Esophagus squamous epithelium (tissue), 5 donors: Measurements from ENCODE around the gene PDE2A. TPM values are rescaled to one million over a fixed set of nuclear protein-coding genes. Genes with fewer than 3 reads are reported as not detected.
"Not testable (repeated sequence)": the region's sequence is repeated elsewhere in the genome, so short reads cannot be mapped to it uniquely, and the experiment has no call there.

ENCODE experiments used
- DNase-seq: peaks from one replicate; lab custom pipeline; 2025; lab: John Stamatoyannopoulos, UW
- H3K27ac ChIP-seq, 4 donors: fragments of 200-600 bp; sonication (generic); one replicate each; pipeline ENCODE4 v1.5.1; 2016 to 2019; ENCODE audit warnings: mild to moderate bottlenecking in 1 of 4
- H3K27me3 ChIP-seq, 4 donors: fragments of 200-600 bp; sonication (generic); 1 replicate in 3 of 4; 2 replicates in 1 of 4; pipeline versions ENCODE4 v1.5.1 to v1.6.0; 2017 to 2021; ENCODE audit warnings: antibody characterized with exemption in 1 of 4
- H3K36me3 ChIP-seq, 3 donors: fragments of 200-600 bp; sonication (generic); one replicate each; pipeline ENCODE4 v1.5.1; 2016 to 2019
- H3K4me1 ChIP-seq, 3 donors: fragments of 200-600 bp; sonication (generic); one replicate each; pipeline ENCODE4 v1.5.1; 2017 to 2019
- H3K4me3 ChIP-seq, 4 donors: fragments of 200-600 bp; sonication (generic); 1 replicate in 3 of 4; 2 replicates in 1 of 4; pipeline ENCODE4 v1.5.1; 2016 to 2019; ENCODE audit warnings: mild to moderate bottlenecking in 2 of 4, moderate library complexity in 1 of 4
- H3K9me3 ChIP-seq, 3 donors: fragments of 200-600 bp; sonication (generic); one replicate each; pipeline ENCODE4 v1.5.1; 2016 to 2019
- POLR2A ChIP-seq, 4 donors: fragments of 450-650 bp; IDR thresholded peaks; one replicate each; pipeline ENCODE4 v1.6.1; 2017; ENCODE audit warnings: antibody characterized with exemption in 4 of 4, mild to moderate bottlenecking in 4 of 4, moderate library complexity in 3 of 4
- whole genome bisulfite sequencing, 2 donors: methylation state at CpG; one replicate each; pipeline ENCODE4 v1.1.5; 2018; 5-methylcytosine and 5-hydroxymethylcytosine counted together
- intact Hi-C: fragments of 100-400 bp; cut with DNase I; formaldehyde crosslinking; loops from one replicate; pipeline ENCODE4 v1.15.0; 2022
- total RNA-seq, 4 donors: library from RNA; depleted of rRNA; stranded (reverse); fragments of >200 nt; gene quantifications; one replicate each; pipeline ENCODE4 v1.1.0, GENCODE V29; 2016
- TF ChIP-seq, protein P1 (sequence below), 6 experiments: fragments of 450-650 bp in 4 of 6; fragments of 200-600 bp in 2 of 6; sonication (generic) in 2 of 6; IDR thresholded peaks; one replicate each; pipeline ENCODE4 v1.5.1; 2016 to 2019; ENCODE audit warnings: antibody characterized with exemption in 6 of 6, mild to moderate bottlenecking in 4 of 6, moderate library complexity in 4 of 6
- donor health status: DM: yes; HTN: yes; CAD: no.

The PDE2A gene
- total RNA-seq, 4 donors from 2014 or later, result 5.6 to 38.3 (median 12.9) TPM

DNA sequence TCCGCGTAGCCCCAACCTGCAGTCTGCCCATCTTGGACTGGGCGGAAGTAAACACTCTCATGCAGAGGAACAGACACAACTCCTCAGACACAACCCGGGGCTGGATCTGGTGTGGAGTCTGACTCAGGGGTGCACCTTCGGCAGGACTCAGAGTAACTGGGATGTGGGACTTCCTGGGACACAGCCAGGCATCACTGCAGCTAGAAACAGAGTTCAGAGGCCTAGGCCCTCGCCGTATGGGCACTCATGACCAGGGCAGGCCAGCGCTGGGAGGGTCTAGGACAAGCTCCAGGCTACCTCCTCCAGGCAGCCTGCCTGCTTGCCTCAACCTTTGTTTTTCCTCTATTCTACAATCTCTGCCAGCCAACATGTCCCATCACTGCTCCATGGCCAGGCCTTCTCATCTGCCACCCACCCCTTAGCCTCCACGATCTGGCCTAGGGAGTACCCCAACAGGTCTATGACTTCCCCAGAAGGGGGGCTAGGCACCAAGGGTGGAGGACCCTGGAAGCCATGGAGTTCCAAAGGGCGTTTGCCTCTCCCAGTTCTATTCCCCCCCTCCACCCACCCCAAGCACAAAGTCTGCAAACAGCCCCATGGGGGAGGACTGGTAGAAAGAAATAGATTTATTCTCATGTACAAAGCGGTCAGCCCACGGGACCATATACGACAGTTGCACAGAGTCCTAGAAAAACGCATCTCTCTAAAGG, 98.5 kb downstream of the PDE2A start:
- TF ChIP-seq, protein P1, sequence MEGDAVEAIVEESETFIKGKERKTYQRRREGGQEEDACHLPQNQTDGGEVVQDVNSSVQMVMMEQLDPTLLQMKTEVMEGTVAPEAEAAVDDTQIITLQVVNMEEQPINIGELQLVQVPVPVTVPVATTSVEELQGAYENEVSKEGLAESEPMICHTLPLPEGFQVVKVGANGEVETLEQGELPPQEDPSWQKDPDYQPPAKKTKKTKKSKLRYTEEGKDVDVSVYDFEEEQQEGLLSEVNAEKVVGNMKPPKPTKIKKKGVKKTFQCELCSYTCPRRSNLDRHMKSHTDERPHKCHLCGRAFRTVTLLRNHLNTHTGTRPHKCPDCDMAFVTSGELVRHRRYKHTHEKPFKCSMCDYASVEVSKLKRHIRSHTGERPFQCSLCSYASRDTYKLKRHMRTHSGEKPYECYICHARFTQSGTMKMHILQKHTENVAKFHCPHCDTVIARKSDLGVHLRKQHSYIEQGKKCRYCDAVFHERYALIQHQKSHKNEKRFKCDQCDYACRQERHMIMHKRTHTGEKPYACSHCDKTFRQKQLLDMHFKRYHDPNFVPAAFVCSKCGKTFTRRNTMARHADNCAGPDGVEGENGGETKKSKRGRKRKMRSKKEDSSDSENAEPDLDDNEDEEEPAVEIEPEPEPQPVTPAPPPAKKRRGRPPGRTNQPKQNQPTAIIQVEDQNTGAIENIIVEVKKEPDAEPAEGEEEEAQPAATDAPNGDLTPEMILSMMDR (IDR thresholded peaks at IDR 0.05), result no peak
- TF ChIP-seq POLR2A (IDR thresholded peaks at IDR 0.05), result no peak
- Histone ChIP-seq H3K27ac (no peak overlapping the region), H3K9me3 (no peaks in the 10 kb centered on the region), H3K36me3 (peaks cover 0 to 47% (median 0%) of the 10 kb centered on the region in 3 donors), H3K27me3 (peaks cover 0 to 12% (median 0%) of the 10 kb centered on the region in 4 donors), H3K4me3 (no peak overlapping the region), H3K4me1 (peaks cover 0 to 14% (median 0%) of the 10 kb centered on the region in 3 donors)
- DNase-seq, result no peak
- 72 to 86% methylated on average over 10 to 12 of the region's 14 CpGs for WGBS, 2 donors
- intact Hi-C loops, result no loop called here

DNA sequence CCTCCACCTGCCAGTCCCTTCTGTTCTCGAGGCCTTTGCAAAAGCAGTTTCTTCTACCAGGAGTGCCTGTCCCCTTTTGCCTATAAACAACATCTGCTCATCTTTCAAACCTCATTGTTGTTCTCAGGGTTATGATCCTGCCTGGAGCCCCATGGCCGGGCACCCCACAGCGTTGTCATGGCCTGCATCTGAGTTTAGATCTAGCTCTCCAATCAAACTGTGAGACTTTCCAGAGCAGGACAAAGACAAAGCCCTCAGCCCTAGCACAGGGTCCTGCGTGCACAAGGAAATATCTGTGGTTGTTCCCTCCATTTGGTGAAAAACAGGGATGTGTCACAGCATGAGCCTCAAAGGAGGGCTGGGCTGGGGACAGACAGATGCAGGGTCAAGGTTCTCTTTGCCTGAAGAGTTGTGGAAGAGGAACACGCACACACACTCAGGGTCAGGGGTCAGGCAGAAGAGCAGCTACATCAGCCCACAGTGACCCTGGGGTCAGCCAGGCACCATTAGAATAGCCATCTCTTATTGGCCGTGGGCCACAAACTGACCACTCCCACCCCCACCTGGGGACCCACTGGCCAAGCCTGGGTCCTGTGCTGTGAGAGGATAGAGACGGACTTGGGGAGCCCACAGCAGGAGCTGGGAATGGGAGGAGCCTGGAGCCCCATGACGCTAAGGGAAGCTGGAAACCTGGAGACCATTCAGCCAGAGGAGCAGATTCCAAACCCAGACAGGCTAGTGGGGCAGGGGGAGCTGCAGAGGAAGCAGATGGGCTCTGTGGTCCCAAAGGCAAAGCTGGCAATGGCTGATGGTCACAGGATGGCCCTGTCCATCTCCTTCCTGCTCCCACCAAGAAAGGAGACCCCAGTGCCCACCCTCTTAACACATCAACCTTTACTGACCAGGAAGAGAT, 99.4 kb downstream of the PDE2A start:
- H3K4me3 ChIP-seq, result no peak overlapping the region
- H3K36me3 ChIP-seq, result peaks cover 0 to 42% (median 0%) of the 10 kb centered on the region in 3 donors
- peaks cover 0 to 20% (median 0%) of the 10 kb centered on the region in 3 donors for H3K4me1 ChIP-seq
- H3K27me3 ChIP-seq, result peaks cover 0 to 12% (median 0%) of the 10 kb centered on the region in 4 donors
- H3K27ac ChIP-seq, result no peak overlapping the region
- 88 to 94% methylated on average over 4 to 5 of the region's 8 CpGs for WGBS, 2 donors
- H3K9me3 ChIP-seq, result no peaks in the 10 kb centered on the region
- intact Hi-C loops, result loop anchor here (5.0 kb wide), 1 partner anchor 98 kb away; no protein-coding TSS in a partner anchor
- DNase-seq, result no peak
- no peak for TF ChIP-seq POLR2A (IDR thresholded peaks at IDR 0.05)
- TF ChIP-seq, protein P1 (IDR thresholded peaks at IDR 0.05), result no peak

DNA sequence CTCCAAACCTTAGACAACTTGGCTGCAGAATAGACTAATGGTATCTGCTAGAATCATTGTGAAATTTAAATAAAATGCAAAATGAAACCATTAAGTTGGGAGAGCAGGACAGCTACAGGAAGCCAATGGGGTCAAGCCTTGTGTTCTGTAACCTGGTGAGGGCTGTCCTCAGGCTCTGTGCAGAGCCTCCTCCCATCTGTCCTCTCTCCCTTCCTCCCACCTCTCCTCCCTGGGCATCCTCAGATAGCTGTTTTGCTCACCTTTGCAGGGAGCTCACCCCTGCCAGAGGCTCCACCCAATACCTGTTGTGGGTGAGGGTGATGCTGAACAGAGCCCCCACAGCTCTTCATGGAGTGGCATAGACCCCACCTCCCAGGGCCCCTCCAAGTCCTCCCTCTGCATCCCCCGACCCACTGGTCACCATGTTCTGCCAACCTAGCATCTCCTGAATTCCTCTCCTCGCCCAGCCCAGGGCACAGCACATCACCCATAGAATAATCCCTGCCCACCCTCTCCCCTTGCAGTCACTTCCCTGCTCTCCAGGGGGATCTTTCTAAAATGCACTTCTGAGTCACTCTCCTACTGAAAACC, 100.3 kb downstream of the PDE2A start:
- H3K4me3 ChIP-seq, result no peak overlapping the region
- intact Hi-C loops, result loop anchor here (5.0 kb wide), 1 partner anchor 97 kb away; no protein-coding TSS in a partner anchor
- peaks cover 0 to 33% (median 0%) of the 10 kb centered on the region in 3 donors for H3K36me3 ChIP-seq
- H3K27me3 ChIP-seq, result peaks cover 0 to 12% (median 0%) of the 10 kb centered on the region in 4 donors
- TF ChIP-seq, protein P1 (IDR thresholded peaks at IDR 0.05), result no peak
- no peak for TF ChIP-seq POLR2A (IDR thresholded peaks at IDR 0.05)
- no peak overlapping the region for H3K27ac ChIP-seq
- H3K4me1 ChIP-seq, result peaks cover 0 to 20% (median 0%) of the 10 kb centered on the region in 3 donors
- WGBS, 2 donors, result 79% methylated on average over 2 of the region's 2 CpGs
- H3K9me3 ChIP-seq, result no peaks in the 10 kb centered on the region
- DNase-seq, result no peak

DNA sequence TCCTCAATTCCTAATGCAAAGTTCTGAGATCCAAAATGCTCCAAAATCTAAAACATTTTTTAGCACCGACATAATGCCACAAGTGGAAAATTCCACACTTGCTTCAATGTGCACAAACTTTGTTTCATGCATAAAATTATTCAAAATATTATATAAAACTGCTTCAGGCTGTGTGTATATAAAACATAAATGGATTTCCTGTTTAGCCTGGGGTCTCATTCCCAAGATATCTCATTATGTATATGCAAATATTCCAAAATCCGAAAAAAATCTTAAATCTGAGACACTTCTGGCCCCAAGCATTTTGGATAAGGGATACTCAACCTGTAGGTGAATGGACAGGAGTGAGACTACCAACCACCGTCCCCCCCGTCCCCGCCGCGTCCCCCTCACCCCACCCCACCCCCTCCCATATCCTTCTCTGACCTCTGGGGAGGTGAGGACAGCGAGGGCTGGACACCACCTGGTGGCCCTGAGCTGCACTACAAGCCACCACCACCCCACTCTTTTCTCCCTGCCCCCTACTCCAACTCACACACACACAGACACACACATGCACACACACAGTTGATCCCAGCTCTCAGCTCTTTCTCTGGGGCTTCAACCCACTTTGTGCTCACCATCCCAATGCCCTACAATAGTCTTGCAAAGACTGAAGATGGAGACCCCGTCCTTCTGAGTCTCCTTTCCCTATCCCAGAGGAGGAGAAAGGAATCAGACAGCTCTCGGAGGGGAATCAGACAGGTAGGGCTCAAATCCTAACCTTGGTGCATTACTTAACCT, 101.0 kb downstream of the PDE2A start:
- H3K27ac ChIP-seq, result no peak overlapping the region
- H3K27me3 ChIP-seq, result peaks cover 0 to 12% (median 0%) of the 10 kb centered on the region in 4 donors
- no peak for TF ChIP-seq POLR2A (IDR thresholded peaks at IDR 0.05)
- TF ChIP-seq, protein P1 (IDR thresholded peaks at IDR 0.05), result peak in 5 of 6 experiments; percentile 15 to 53 (median 37)
- peaks cover 0 to 26% (median 0%) of the 10 kb centered on the region in 3 donors for H3K36me3 ChIP-seq
- no peak for DNase-seq
- 28 to 60% methylated on average over 4 to 10 of the region's 10 CpGs for WGBS, 2 donors
- intact Hi-C loops, result loop anchor here (5.0 kb wide), 1 partner anchor 96 kb away; no protein-coding TSS in a partner anchor
- H3K4me3 ChIP-seq, result no peak overlapping the region
- peaks cover 0 to 20% (median 0%) of the 10 kb centered on the region in 3 donors for H3K4me1 ChIP-seq
- no peaks in the 10 kb centered on the region for H3K9me3 ChIP-seq

DNA sequence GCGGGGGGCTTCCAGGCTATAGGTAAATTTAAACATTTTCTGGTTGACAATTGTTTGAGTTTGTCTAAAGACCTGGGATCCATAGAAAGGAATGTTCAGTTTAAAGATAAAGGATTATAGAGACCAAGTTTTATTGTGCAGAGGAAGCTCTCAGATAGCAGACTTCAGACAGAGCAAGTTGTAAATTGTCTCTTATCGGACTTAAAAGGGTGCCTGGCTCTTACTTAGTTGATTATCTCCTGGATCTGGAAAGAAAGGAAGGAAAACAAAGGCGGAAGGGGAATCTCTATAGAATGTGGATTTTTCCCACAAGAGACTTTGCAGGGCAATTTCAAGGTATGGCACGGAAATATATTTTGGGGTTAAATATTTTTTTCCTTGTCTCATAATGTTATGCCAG, 101.7 kb downstream of the PDE2A start:
- 58 to 62% methylated on average over 4 of the region's 4 CpGs for WGBS, 2 donors
- intact Hi-C loops, result loop anchor here (5.0 kb wide), 1 partner anchor 95 kb away; no protein-coding TSS in a partner anchor

More for the DNA sequence above, 101.7 kb downstream of the PDE2A start:
- Histone ChIP-seq H3K36me3 (peaks cover 0 to 19% (median 0%) of the 10 kb centered on the region in 3 donors), H3K27me3 (peaks cover 0 to 12% (median 0%) of the 10 kb centered on the region in 4 donors), H3K4me1 (peaks cover 0 to 20% (median 0%) of the 10 kb centered on the region in 3 donors)
- H3K4me3 ChIP-seq, DNase-seq, H3K9me3 ChIP-seq, H3K27ac ChIP-seq: not testable (repeated sequence)
